ENCODE data around the gene JHY. TPM values are rescaled to one million over a fixed set of nuclear protein-coding genes. Genes with fewer than 3 reads are reported as not detected.

JHY gene
- polyA plus RNA-seq, 1 of the 3 experiments (the other 2 are of a cell fraction), result 2.9 TPM

DNA sequence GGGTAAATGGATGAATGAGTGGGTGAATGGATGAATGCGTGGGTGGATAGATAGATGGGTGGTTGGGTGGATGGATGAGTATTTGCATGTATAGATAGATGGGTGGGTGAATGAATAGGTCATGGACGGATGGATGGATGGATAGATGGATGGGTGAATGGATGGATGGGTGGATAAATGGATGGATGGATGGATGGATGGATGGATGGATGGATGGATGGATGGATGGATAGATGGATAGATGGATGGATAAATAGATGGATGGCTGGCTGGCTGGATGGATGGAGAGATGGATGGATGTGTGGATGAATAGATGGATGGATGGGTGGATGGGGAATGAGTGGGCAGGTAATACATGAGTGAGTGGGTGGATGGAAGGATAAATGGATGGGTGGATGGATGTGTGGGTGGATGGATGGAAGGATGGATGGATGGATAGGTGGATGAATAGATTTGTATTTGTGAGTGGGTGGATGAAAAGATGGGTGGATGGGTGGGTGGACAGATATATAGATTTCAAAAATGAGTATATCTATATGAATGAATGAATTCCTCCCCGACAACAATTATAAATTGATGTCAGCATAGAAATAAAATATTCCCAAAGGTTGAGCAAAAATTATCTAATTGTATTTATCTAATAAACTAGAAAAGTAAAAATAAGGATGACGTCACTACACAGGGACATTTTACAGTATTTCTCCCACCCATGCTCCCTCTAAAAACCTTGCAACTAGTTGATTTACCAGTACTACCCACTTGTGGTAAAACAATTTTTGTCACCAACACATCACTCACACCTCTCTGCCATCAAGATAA lies 44.8 kb upstream of the JHY start:
- WGBS (ENCODE audit: low lambda C conversion rate), result 66% methylated on average over 4 of the region's 4 CpGs
- no peak for DNase-seq
- Histone ChIP-seq H3K9me3 (no peaks in the 10 kb centered on the region), H3K4me2 (no peak overlapping the region), H3K9me2 (no peaks in the 10 kb centered on the region), H3K27ac (ENCODE audit: low read depth in 2 of 2, low read length in 1 of 2) (no peak overlapping the region), H3F3A (replicated peaks; ENCODE audit: insufficient read depth) (no peaks in the 10 kb centered on the region), H3K27me3 (ENCODE audit: insufficient read depth) (no peaks in the 10 kb centered on the region; the same call in 1 of the 2 replicates), H3K36me3 (replicated peaks in 1 of 2; ENCODE audit: control insufficient read depth in 1 of 2, insufficient read depth in 2 of 2, low read length in 1 of 2) (no peaks in the 10 kb centered on the region), H3K4me1 (ENCODE audit: control insufficient read depth in 1 of 2, insufficient read depth in 2 of 2, low read depth in 1 of 2, low read length in 1 of 2) (no peaks in the 10 kb centered on the region; a peak in 1 of 4 replicates), H4K20me1 (ENCODE audit: insufficient read depth) (no peaks in the 10 kb centered on the region), H3K9ac (no peak overlapping the region), H2AFZ (ENCODE audit: low read depth) (no peak overlapping the region), H3K4me3 (ENCODE audit: low read depth in 2 of 2, low read length in 1 of 2) (no peak overlapping the region), H3K79me2 (ENCODE audit: insufficient read depth) (no peaks in the 10 kb centered on the region)
- CTCF ChIA-PET, result interaction anchor here (0.6 to 1.8 kb wide), 3 partner anchors 15 to 56 kb away, joined by 3 to 13 read pairs (median 4); no protein-coding TSS in a partner anchor
- TF ChIP-seq, protein P1, sequence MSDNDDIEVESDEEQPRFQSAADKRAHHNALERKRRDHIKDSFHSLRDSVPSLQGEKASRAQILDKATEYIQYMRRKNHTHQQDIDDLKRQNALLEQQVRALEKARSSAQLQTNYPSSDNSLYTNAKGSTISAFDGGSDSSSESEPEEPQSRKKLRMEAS (IDR thresholded peaks at IDR 0.05; ENCODE audit: low read depth), result no peak
- TF ChIP-seq, protein P2, sequence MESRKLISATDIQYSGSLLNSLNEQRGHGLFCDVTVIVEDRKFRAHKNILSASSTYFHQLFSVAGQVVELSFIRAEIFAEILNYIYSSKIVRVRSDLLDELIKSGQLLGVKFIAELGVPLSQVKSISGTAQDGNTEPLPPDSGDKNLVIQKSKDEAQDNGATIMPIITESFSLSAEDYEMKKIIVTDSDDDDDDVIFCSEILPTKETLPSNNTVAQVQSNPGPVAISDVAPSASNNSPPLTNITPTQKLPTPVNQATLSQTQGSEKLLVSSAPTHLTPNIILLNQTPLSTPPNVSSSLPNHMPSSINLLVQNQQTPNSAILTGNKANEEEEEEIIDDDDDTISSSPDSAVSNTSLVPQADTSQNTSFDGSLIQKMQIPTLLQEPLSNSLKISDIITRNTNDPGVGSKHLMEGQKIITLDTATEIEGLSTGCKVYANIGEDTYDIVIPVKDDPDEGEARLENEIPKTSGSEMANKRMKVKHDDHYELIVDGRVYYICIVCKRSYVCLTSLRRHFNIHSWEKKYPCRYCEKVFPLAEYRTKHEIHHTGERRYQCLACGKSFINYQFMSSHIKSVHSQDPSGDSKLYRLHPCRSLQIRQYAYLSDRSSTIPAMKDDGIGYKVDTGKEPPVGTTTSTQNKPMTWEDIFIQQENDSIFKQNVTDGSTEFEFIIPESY (IDR thresholded peaks at IDR 0.05; ENCODE audit: borderline replicate concordance, low read depth), result no peak
- TF ChIP-seq POLR2AphosphoS5 (IDR thresholded peaks at IDR 0.05; ENCODE audit: low read depth, low read length), result no peak
- no peak for TF ChIP-seq FOXJ3 (CRISPR knock-in tag; IDR thresholded peaks at IDR 0.05)
- TF ChIP-seq NRF1 (IDR thresholded peaks at IDR 0.05; ENCODE audit: low read depth, low read length), result no peak
- TF ChIP-seq RAD21 (IDR thresholded peaks at IDR 0.05; ENCODE audit: low read length), result no peak
- no peak for TF ChIP-seq TCF12 (IDR thresholded peaks at IDR 0.05)
- POLR2A ChIA-PET, result no interaction called here

DNA sequence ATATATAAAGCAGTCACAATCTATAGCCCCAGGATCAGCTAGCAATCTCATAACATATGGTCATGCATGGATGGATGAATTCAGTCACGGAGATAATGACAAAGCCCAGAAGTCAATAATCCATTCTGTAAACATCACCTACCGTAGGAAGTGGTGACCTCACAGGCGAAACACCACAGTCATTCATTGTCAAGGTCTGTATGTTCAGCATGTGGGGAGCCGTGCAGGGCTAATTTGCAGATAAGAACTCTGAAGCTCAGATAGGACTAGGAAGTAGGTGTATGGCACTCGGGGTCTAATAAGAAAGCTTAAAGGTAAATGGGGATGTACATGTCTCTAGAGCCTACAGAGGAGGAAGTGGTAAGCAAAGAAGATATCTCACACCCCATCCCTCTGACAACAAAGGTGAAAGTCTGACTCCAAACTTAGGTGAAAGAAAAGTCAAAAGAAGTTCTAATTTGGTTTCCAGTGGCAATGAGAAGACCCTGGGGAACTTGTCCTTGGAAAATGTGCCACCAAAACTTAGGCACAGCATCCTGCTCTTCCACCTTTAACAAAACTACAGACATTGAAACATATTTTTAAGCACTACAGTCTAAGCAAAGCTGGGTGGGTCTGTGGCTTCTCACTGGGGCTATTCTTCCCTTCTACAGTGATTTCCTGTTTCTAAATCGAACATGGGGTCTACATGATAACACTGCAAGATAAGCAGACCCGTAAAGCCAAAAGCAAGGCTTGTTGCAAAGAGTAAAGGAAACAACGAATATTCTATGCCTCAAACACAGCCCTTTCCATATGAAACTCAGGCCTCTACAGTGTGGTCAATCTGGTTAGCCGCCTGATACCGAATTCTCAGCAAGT lies 39.0 kb upstream of the JHY start:
- DNase-seq, result no peak
- POLR2A ChIA-PET, result no interaction called here
- H4K20me1 ChIP-seq (ENCODE audit: insufficient read depth), result no peaks in the 10 kb centered on the region
- no peak overlapping the region for H3K4me2 ChIP-seq
- no peaks in the 10 kb centered on the region; the same call in 1 of the 2 replicates for H3K27me3 ChIP-seq (ENCODE audit: insufficient read depth)
- no peaks in the 10 kb centered on the region; a peak in 1 of 4 replicates for H3K4me1 ChIP-seq (ENCODE audit: control insufficient read depth in 1 of 2, insufficient read depth in 2 of 2, low read depth in 1 of 2, low read length in 1 of 2)
- no peak overlapping the region for H3K9ac ChIP-seq
- no peak overlapping the region for H2AFZ ChIP-seq (ENCODE audit: low read depth)
- H3K79me2 ChIP-seq (ENCODE audit: insufficient read depth), result no peaks in the 10 kb centered on the region
- CTCF ChIA-PET, result interaction anchor here (0.5 to 1.2 kb wide), 7 partner anchors 8 to 1199 kb away, joined by 3 to 12 read pairs (median 3); no protein-coding TSS in a partner anchor
- 67% methylated on average over 10 of the region's 10 CpGs for WGBS (ENCODE audit: low lambda C conversion rate)
- TF ChIP-seq, protein P3, sequence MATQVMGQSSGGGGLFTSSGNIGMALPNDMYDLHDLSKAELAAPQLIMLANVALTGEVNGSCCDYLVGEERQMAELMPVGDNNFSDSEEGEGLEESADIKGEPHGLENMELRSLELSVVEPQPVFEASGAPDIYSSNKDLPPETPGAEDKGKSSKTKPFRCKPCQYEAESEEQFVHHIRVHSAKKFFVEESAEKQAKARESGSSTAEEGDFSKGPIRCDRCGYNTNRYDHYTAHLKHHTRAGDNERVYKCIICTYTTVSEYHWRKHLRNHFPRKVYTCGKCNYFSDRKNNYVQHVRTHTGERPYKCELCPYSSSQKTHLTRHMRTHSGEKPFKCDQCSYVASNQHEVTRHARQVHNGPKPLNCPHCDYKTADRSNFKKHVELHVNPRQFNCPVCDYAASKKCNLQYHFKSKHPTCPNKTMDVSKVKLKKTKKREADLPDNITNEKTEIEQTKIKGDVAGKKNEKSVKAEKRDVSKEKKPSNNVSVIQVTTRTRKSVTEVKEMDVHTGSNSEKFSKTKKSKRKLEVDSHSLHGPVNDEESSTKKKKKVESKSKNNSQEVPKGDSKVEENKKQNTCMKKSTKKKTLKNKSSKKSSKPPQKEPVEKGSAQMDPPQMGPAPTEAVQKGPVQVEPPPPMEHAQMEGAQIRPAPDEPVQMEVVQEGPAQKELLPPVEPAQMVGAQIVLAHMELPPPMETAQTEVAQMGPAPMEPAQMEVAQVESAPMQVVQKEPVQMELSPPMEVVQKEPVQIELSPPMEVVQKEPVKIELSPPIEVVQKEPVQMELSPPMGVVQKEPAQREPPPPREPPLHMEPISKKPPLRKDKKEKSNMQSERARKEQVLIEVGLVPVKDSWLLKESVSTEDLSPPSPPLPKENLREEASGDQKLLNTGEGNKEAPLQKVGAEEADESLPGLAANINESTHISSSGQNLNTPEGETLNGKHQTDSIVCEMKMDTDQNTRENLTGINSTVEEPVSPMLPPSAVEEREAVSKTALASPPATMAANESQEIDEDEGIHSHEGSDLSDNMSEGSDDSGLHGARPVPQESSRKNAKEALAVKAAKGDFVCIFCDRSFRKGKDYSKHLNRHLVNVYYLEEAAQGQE (IDR thresholded peaks at IDR 0.05; ENCODE audit: low read depth, low read length), result no peak
- TF ChIP-seq EZH2phosphoT487 (IDR thresholded peaks at IDR 0.05; ENCODE audit: borderline replicate concordance, low read depth) (no peak), NRF1 (IDR thresholded peaks at IDR 0.05; ENCODE audit: low read depth, low read length) (no peak), FOXM1 (IDR thresholded peaks at IDR 0.05; ENCODE audit: low read depth) (no peak), POLR2AphosphoS5 (IDR thresholded peaks at IDR 0.05; ENCODE audit: low read depth, low read length) (no peak), FOSL2 (IDR thresholded peaks at IDR 0.05; ENCODE audit: borderline replicate concordance, low read depth) (no peak), FOXJ3 (CRISPR knock-in tag; IDR thresholded peaks at IDR 0.05) (no peak), EP300 (IDR thresholded peaks at IDR 0.05; ENCODE audit: borderline replicate concordance in 1 of 2, low read depth in 1 of 2, low read length in 1 of 2) (no peak), JUND (IDR thresholded peaks at IDR 0.05) (no peak), TEAD4 (IDR thresholded peaks at IDR 0.05; ENCODE audit: borderline replicate concordance, insufficient read depth) (no peak), CHD2 (IDR thresholded peaks at IDR 0.05; ENCODE audit: low read length, partially characterized antibody) (no peak), RAD21 (IDR thresholded peaks at IDR 0.05; ENCODE audit: low read length) (no peak)
- TF ChIP-seq, protein P4, sequence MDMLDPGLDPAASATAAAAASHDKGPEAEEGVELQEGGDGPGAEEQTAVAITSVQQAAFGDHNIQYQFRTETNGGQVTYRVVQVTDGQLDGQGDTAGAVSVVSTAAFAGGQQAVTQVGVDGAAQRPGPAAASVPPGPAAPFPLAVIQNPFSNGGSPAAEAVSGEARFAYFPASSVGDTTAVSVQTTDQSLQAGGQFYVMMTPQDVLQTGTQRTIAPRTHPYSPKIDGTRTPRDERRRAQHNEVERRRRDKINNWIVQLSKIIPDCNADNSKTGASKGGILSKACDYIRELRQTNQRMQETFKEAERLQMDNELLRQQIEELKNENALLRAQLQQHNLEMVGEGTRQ (IDR thresholded peaks at IDR 0.05; ENCODE audit: borderline replicate concordance, low read depth, low read length), result no peak
- no peaks in the 10 kb centered on the region for H3F3A ChIP-seq (replicated peaks; ENCODE audit: insufficient read depth)
- H3K36me3 ChIP-seq (replicated peaks in 1 of 2; ENCODE audit: control insufficient read depth in 1 of 2, insufficient read depth in 2 of 2, low read length in 1 of 2), result no peaks in the 10 kb centered on the region
- no peaks in the 10 kb centered on the region for H3K9me2 ChIP-seq
- no peak overlapping the region for H3K4me3 ChIP-seq (ENCODE audit: low read depth in 2 of 2, low read length in 1 of 2)
- no peak overlapping the region for H3K27ac ChIP-seq (ENCODE audit: low read depth in 2 of 2, low read length in 1 of 2)
- H3K9me3 ChIP-seq, result no peaks in the 10 kb centered on the region

Measured in SK-N-SH (cell line).